ENCODE data around the gene PLCG1.

DNA sequence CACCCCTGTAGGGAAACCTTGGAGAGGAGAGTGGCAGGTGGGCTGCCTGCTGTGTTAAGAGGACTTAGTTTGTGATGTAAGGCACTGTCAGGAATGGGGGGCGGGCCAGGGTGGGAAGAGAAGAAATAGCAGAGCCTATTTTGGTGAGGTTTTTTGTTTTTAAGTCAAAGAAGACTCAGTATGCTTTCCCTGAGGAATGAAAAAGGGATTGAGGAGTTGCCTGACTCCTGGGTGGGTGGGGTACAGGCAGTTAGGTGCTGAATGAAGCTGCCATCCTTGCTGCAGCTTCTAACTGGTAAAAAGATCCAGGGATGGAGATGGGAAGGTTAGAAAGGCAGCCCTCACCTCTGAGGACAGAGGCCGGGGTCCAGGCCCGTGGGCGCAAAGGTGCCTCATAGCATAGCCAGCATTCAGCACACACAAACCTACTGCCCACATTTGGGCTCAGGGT lies 37.9 kb downstream of the PLCG1 start:
- TF ChIP-seq, protein P1, sequence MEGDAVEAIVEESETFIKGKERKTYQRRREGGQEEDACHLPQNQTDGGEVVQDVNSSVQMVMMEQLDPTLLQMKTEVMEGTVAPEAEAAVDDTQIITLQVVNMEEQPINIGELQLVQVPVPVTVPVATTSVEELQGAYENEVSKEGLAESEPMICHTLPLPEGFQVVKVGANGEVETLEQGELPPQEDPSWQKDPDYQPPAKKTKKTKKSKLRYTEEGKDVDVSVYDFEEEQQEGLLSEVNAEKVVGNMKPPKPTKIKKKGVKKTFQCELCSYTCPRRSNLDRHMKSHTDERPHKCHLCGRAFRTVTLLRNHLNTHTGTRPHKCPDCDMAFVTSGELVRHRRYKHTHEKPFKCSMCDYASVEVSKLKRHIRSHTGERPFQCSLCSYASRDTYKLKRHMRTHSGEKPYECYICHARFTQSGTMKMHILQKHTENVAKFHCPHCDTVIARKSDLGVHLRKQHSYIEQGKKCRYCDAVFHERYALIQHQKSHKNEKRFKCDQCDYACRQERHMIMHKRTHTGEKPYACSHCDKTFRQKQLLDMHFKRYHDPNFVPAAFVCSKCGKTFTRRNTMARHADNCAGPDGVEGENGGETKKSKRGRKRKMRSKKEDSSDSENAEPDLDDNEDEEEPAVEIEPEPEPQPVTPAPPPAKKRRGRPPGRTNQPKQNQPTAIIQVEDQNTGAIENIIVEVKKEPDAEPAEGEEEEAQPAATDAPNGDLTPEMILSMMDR (IDR thresholded peaks at IDR 0.05; ENCODE audit: insufficient read depth, low read length, poor library complexity, severe bottlenecking): no peak
- TF ChIP-seq EZH2phosphoT487 (conservative IDR thresholded peaks at IDR 0.05; ENCODE audit: low read length): no peak

All from SU-DHL-6 (cell line).